Measurements from ENCODE around the gene ZNF485.

- no peak for TF ChIP-seq CTCF (conservative IDR thresholded peaks at IDR 0.05; ENCODE audit: low read depth, low read length)
- no peak for TF ChIP-seq EZH2 (IDR thresholded peaks at IDR 0.05; ENCODE audit: borderline replicate concordance, low read depth, low read length, poor library complexity, severe bottlenecking)
Measured at GRCh38 chr10:43655311-43655710, 49.1 kb downstream of the ZNF485 start.

Measured in A673 (cell line).